HG03520 (cell line): ENCODE measurements around the gene ZNF440.

Source experiments
- ATAC-seq: cut with Tn5 transposase; IDR thresholded peaks from one replicate; pipeline ENCODE4 v1.9.1; 2021; ENCODE audit warnings: mild to moderate bottlenecking, moderate library complexity; ENCODE audit not compliant: unreplicated experiment

The ZNF440 gene

DNA sequence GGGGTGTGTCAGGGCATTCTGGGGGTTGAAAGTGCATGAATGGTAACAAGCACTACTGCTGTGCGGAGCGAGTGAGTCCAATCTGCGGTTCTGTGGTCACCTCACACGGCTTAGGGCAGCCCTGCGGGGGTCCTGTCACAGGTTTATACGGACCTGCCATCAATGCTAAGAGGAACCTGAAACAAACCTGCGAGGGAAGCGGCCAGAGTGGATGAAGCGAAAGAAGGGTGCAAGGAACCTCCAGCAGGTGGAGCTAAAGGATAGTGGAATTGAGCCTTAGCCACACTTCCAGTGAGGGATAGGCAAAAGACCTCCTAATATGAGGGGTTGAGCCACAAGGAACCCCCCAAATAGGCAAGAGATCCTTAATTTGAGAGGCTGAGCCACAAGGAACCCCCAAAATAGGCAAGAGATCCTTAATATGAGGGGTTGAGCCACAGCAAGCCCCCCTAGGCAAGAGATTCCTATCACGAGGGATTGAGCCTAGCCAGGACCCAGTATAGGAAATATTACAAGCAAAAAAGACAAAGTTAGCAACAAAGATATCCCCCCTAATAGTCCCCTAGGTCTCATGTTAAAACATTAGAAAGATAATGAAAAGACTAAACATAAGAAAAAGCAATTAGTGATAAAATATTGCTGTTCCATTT is 67.2 kb downstream of the ZNF440 start:
- ATAC-seq = no peak

- no peak for ATAC-seq
Observed at GRCh38 chr19:11882606-11883005, 68.5 kb downstream of the ZNF440 start.
